ENCODE results near the gene SLC39A11.

Gene SLC39A11

GRCh38 chr17:72789711-72790110 is 302.8 kb downstream of the SLC39A11 start:
- TF ChIP-seq TCF12 (IDR thresholded peaks at IDR 0.05; ENCODE audit: low read depth) (no peak), CEBPB (IDR thresholded peaks at IDR 0.05) (no peak), MAX (IDR thresholded peaks at IDR 0.05) (no peak), FOXM1 (IDR thresholded peaks at IDR 0.05; ENCODE audit: borderline replicate concordance, low read depth) (no peak), REST (IDR thresholded peaks at IDR 0.05; ENCODE audit: low read depth) (no peak), TAF1 (IDR thresholded peaks at IDR 0.05; ENCODE audit: low read depth) (no peak), YY1 (IDR thresholded peaks at IDR 0.05; ENCODE audit: low read depth) (no peak), ZBTB7A (IDR thresholded peaks at IDR 0.05; ENCODE audit: low read depth) (no peak), EP300 (IDR thresholded peaks at IDR 0.05; ENCODE audit: borderline replicate concordance) (no peak), NFIC (IDR thresholded peaks at IDR 0.05) (no peak)

- no peak for TF ChIP-seq ZBTB7A (IDR thresholded peaks at IDR 0.05; ENCODE audit: low read depth)
- TF ChIP-seq TEAD4 (IDR thresholded peaks at IDR 0.05), result peak; percentile 43; the same call in 1 of the 2 replicates
- no peak for TF ChIP-seq EGR1 (IDR thresholded peaks at IDR 0.05)
- TF ChIP-seq CEBPB (IDR thresholded peaks at IDR 0.05), result peak; percentile 86
- TF ChIP-seq FOXM1 (IDR thresholded peaks at IDR 0.05; ENCODE audit: borderline replicate concordance, low read depth), result no peak
- TF ChIP-seq RAD21 (IDR thresholded peaks at IDR 0.05; ENCODE audit: low read depth), result no peak
- no peak for TF ChIP-seq TAF1 (IDR thresholded peaks at IDR 0.05; ENCODE audit: low read depth)
These were observed 303.4 kb downstream of the SLC39A11 start for GRCh38 chr17:72788950-72789585.

DNA sequence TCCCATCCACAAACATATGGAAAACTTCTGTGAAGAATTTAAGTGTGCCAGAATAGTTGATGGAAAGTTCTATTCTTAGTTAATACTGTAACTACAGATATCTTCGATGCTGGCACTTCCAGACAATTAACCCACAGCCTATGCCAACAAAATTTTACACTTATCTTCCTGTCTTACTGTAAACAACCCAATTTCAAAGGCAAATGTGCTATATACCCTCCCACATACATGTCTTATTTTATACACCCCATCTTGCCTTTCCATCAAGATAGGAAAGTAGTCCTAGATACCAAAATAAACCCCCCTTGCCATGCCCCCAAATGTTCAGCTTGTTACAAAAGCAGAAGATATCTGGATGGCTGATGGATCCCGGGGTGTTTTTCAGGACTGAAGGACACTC is 306.3 kb downstream of the SLC39A11 start:
- TF ChIP-seq EP300 (IDR thresholded peaks at IDR 0.05; ENCODE audit: borderline replicate concordance) (no peak), CEBPB (IDR thresholded peaks at IDR 0.05) (no peak), ZBTB7A (IDR thresholded peaks at IDR 0.05; ENCODE audit: low read depth) (no peak), RAD21 (IDR thresholded peaks at IDR 0.05; ENCODE audit: low read depth) (no peak), REST (IDR thresholded peaks at IDR 0.05; ENCODE audit: low read depth) (no peak), NFIC (IDR thresholded peaks at IDR 0.05) (no peak), TAF1 (IDR thresholded peaks at IDR 0.05; ENCODE audit: low read depth) (no peak), FOXM1 (IDR thresholded peaks at IDR 0.05; ENCODE audit: borderline replicate concordance, low read depth) (no peak), TCF12 (IDR thresholded peaks at IDR 0.05; ENCODE audit: low read depth) (no peak), TEAD4 (IDR thresholded peaks at IDR 0.05) (no peak), EGR1 (IDR thresholded peaks at IDR 0.05) (no peak), MAX (IDR thresholded peaks at IDR 0.05) (no peak), YY1 (IDR thresholded peaks at IDR 0.05; ENCODE audit: low read depth) (no peak), CREB1 (IDR thresholded peaks at IDR 0.05; ENCODE audit: low read depth) (no peak)
- TF ChIP-seq, protein P1, sequence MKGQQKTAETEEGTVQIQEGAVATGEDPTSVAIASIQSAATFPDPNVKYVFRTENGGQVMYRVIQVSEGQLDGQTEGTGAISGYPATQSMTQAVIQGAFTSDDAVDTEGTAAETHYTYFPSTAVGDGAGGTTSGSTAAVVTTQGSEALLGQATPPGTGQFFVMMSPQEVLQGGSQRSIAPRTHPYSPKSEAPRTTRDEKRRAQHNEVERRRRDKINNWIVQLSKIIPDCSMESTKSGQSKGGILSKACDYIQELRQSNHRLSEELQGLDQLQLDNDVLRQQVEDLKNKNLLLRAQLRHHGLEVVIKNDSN (IDR thresholded peaks at IDR 0.05), result no peak

DNA sequence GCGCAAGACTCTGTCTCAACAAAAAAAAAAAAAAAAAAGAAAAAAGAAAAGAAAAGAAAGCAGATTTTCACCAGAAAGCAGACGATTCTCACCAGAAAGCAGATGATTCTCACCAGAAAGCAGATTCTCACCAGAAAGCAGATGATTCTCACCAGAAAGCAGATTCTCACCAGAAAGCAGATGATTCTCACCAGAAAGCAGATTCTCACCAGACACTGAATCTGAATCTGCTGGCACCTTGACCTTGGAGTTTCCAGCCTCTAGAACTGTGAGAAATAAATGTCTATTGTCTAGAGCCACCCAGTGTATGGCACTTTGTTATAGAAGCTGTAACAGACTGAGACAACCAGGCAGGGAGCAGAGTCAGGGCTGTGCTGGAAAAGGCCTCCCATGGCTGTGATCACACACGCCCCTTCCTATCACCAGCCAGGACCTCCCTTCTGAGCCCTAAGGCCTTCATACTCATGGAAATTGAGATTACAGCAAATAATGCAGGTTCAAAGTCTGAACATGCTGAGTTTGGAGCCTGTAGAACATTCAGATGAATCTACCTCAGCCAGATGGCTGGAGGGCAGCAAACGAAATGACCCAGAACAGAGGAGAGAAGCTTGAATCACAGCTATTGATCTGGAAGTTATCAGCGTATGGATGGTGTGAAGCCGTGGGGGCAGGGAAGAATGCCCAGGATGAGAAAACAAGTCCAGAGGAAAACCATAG is 309.3 kb downstream of the SLC39A11 start:
- no peak for TF ChIP-seq TEAD4 (IDR thresholded peaks at IDR 0.05)

- TF ChIP-seq CEBPB (IDR thresholded peaks at IDR 0.05) (no peak), YY1 (IDR thresholded peaks at IDR 0.05; ENCODE audit: low read depth) (no peak), EGR1 (IDR thresholded peaks at IDR 0.05) (no peak), MAX (IDR thresholded peaks at IDR 0.05) (no peak), FOXM1 (IDR thresholded peaks at IDR 0.05; ENCODE audit: borderline replicate concordance, low read depth) (no peak), RAD21 (IDR thresholded peaks at IDR 0.05; ENCODE audit: low read depth) (no peak), NFIC (IDR thresholded peaks at IDR 0.05) (no peak), REST (IDR thresholded peaks at IDR 0.05; ENCODE audit: low read depth) (no peak), CREB1 (IDR thresholded peaks at IDR 0.05; ENCODE audit: low read depth) (no peak), ZBTB7A (IDR thresholded peaks at IDR 0.05; ENCODE audit: low read depth) (no peak), TCF12 (IDR thresholded peaks at IDR 0.05; ENCODE audit: low read depth) (no peak), TAF1 (IDR thresholded peaks at IDR 0.05; ENCODE audit: low read depth) (no peak), TEAD4 (IDR thresholded peaks at IDR 0.05) (no peak), EP300 (IDR thresholded peaks at IDR 0.05; ENCODE audit: borderline replicate concordance) (no peak)
- TF ChIP-seq, protein P1 (IDR thresholded peaks at IDR 0.05), result no peak
These were observed 314.0 kb downstream of the SLC39A11 start for GRCh38 chr17:72778169-72779151.
